ENCODE data around the gene C5.

C5 gene

GRCh38 chr9:120922404-120923195 is 127.5 kb downstream of the C5 start:
- DNase-seq = no peak

GRCh38 chr9:120921661-120922181 is 128.4 kb downstream of the C5 start:
- no peak for DNase-seq

- no peak for DNase-seq
Measured at GRCh38 chr9:120920806-120921178, 129.3 kb downstream of the C5 start.

- DNase-seq = no peak
Measured at GRCh38 chr9:120919843-120920805, 130.0 kb downstream of the C5 start.

- no peak for DNase-seq
Measured at GRCh38 chr9:120918931-120919842, 130.9 kb downstream of the C5 start.

GRCh38 chr9:120917929-120918762 is 131.9 kb downstream of the C5 start:
- no peak for DNase-seq

GRCh38 chr9:120916991-120917880 is 132.8 kb downstream of the C5 start:
- DNase-seq = no peak

GRCh38 chr9:120916588-120916987 is 133.5 kb downstream of the C5 start:
- no peak for DNase-seq

GRCh38 chr9:120915854-120916470 is 134.1 kb downstream of the C5 start:
- no peak for DNase-seq

GRCh38 chr9:120914953-120915352 is 135.1 kb downstream of the C5 start:
- no peak for DNase-seq

- DNase-seq = no peak
Measured at GRCh38 chr9:120914396-120914795, 135.7 kb downstream of the C5 start.

GRCh38 chr9:120913647-120914264 is 136.3 kb downstream of the C5 start:
- DNase-seq = no peak

- no peak for DNase-seq
Measured at GRCh38 chr9:120912958-120913646, 137.0 kb downstream of the C5 start.

GRCh38 chr9:120911295-120911837 is 138.7 kb downstream of the C5 start:
- no peak for DNase-seq

GRCh38 chr9:120910643-120911042 is 139.4 kb downstream of the C5 start:
- DNase-seq = no peak

- DNase-seq = no peak
Measured at GRCh38 chr9:120909904-120910303, 140.2 kb downstream of the C5 start.

- DNase-seq = no peak
Measured at GRCh38 chr9:120905315-120906164, 144.5 kb downstream of the C5 start.

GRCh38 chr9:120904978-120905301 is 145.1 kb downstream of the C5 start:
- DNase-seq = no peak
